ENCODE data around the gene TBL1Y. TPM values are rescaled to one million over a fixed set of nuclear protein-coding genes. Genes with fewer than 3 reads are reported as not detected.
"Not testable (repeated sequence)": the region's sequence is repeated elsewhere in the genome, so short reads cannot be mapped to it uniquely, and the experiment has no call there.

Gene TBL1Y
- polyA plus RNA-seq, 1 donor from 2014 or later = not detected

- H3F3A ChIP-seq (ENCODE audit: insufficient read depth, low read length, poor library complexity, severe bottlenecking) = no peaks in the 10 kb centered on the region
- H3K27me3 ChIP-seq (ENCODE audit: insufficient read depth, low read depth, low read length) = no peaks in the 10 kb centered on the region
- H3K27ac ChIP-seq (ENCODE audit: low read length) = no peak overlapping the region
- no peak overlapping the region for H3K9ac ChIP-seq (ENCODE audit: low read length)
- no peak overlapping the region for H2AFZ ChIP-seq (ENCODE audit: low read depth, low read length)
- no peak overlapping the region for H3K4me2 ChIP-seq (ENCODE audit: low read length)
- H3K36me3 ChIP-seq (ENCODE audit: insufficient read depth, low read length) = no peaks in the 10 kb centered on the region
- H3K4me3 ChIP-seq (ENCODE audit: low read length) = no peak overlapping the region
- no peak for TF ChIP-seq TAF1 (IDR thresholded peaks at IDR 0.05; ENCODE audit: low read depth)
- TF ChIP-seq EZH2 (IDR thresholded peaks at IDR 0.05; ENCODE audit: borderline replicate concordance, insufficient read depth, low read length, poor library complexity, severe bottlenecking) = no peak
- TF ChIP-seq EP300 (conservative IDR thresholded peaks at IDR 0.05; ENCODE audit: poor library complexity, severe bottlenecking) = no peak
- TF ChIP-seq SMC3 (conservative IDR thresholded peaks at IDR 0.05; ENCODE audit: poor library complexity) = no peak
- TF ChIP-seq CTCF (IDR thresholded peaks at IDR 0.05; ENCODE audit: poor library complexity, severe bottlenecking) = no peak
- no peak for TF ChIP-seq POLR2AphosphoS5 (IDR thresholded peaks at IDR 0.05)
- H3K9me2 ChIP-seq (ENCODE audit: insufficient read depth, low read length) = no peaks in the 10 kb centered on the region
- H3K79me2 ChIP-seq (replicated peaks; ENCODE audit: insufficient read depth, low read length) = no peaks in the 10 kb centered on the region
- no peaks in the 10 kb centered on the region for H3K9me3 ChIP-seq (ENCODE audit: low read length)
- no peaks in the 10 kb centered on the region for H4K20me1 ChIP-seq (ENCODE audit: insufficient read depth)
Observed at GRCh38 chrY:7040662-7041061, 130.2 kb downstream of the TBL1Y start.

DNA sequence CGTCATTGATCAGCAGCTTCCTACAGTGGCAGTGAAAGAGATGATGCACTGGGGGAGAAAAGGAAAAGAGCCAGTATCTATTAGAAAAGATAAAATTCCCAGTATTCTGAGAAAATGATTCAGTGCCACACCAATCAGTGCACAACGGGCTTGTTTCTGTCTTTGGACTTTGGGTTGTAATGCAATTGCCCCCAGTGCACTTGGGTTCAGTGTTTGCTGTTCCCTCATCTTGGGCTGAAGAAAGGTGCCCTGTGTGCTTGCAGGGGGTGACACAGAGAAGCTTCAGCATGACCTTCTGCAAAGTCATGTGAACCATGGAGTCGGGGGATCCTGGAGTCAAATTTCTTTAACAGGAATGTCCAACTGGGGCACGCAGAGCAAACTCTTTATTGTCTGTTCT, 131.5 kb downstream of the TBL1Y start:
- H3K27ac ChIP-seq (ENCODE audit: low read length) = no peak overlapping the region
- H3K36me3 ChIP-seq (ENCODE audit: insufficient read depth, low read length) = no peaks in the 10 kb centered on the region
- H3K27me3 ChIP-seq (ENCODE audit: insufficient read depth, low read depth, low read length) = no peaks in the 10 kb centered on the region
- no peak overlapping the region for H3K4me3 ChIP-seq (ENCODE audit: low read length)
- no peaks in the 10 kb centered on the region for H3K79me2 ChIP-seq (replicated peaks; ENCODE audit: insufficient read depth, low read length)
- no peak for TF ChIP-seq TAF1 (IDR thresholded peaks at IDR 0.05; ENCODE audit: low read depth)
- TF ChIP-seq CTCF (IDR thresholded peaks at IDR 0.05; ENCODE audit: poor library complexity, severe bottlenecking) = no peak
- no peak for TF ChIP-seq MXI1 (conservative IDR thresholded peaks at IDR 0.05; ENCODE audit: poor library complexity, severe bottlenecking)
- TF ChIP-seq EP300 (conservative IDR thresholded peaks at IDR 0.05; ENCODE audit: poor library complexity, severe bottlenecking) = no peak
- TF ChIP-seq POLR2AphosphoS5 (IDR thresholded peaks at IDR 0.05) = no peak
- TF ChIP-seq EZH2 (IDR thresholded peaks at IDR 0.05; ENCODE audit: borderline replicate concordance, insufficient read depth, low read length, poor library complexity, severe bottlenecking) = no peak
- TF ChIP-seq, protein P1, sequence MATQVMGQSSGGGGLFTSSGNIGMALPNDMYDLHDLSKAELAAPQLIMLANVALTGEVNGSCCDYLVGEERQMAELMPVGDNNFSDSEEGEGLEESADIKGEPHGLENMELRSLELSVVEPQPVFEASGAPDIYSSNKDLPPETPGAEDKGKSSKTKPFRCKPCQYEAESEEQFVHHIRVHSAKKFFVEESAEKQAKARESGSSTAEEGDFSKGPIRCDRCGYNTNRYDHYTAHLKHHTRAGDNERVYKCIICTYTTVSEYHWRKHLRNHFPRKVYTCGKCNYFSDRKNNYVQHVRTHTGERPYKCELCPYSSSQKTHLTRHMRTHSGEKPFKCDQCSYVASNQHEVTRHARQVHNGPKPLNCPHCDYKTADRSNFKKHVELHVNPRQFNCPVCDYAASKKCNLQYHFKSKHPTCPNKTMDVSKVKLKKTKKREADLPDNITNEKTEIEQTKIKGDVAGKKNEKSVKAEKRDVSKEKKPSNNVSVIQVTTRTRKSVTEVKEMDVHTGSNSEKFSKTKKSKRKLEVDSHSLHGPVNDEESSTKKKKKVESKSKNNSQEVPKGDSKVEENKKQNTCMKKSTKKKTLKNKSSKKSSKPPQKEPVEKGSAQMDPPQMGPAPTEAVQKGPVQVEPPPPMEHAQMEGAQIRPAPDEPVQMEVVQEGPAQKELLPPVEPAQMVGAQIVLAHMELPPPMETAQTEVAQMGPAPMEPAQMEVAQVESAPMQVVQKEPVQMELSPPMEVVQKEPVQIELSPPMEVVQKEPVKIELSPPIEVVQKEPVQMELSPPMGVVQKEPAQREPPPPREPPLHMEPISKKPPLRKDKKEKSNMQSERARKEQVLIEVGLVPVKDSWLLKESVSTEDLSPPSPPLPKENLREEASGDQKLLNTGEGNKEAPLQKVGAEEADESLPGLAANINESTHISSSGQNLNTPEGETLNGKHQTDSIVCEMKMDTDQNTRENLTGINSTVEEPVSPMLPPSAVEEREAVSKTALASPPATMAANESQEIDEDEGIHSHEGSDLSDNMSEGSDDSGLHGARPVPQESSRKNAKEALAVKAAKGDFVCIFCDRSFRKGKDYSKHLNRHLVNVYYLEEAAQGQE (IDR thresholded peaks at IDR 0.05; ENCODE audit: borderline replicate concordance) = no peak
- no peak for TF ChIP-seq SMC3 (conservative IDR thresholded peaks at IDR 0.05; ENCODE audit: poor library complexity)
- TF ChIP-seq RAD21 (conservative IDR thresholded peaks at IDR 0.05) = no peak
- H2AFZ ChIP-seq (ENCODE audit: low read depth, low read length) = no peak overlapping the region
- no peaks in the 10 kb centered on the region for H3K9me2 ChIP-seq (ENCODE audit: insufficient read depth, low read length)
- H3F3A ChIP-seq (ENCODE audit: insufficient read depth, low read length, poor library complexity, severe bottlenecking) = no peaks in the 10 kb centered on the region
- no peak overlapping the region for H3K4me2 ChIP-seq (ENCODE audit: low read length)
- no peaks in the 10 kb centered on the region for H4K20me1 ChIP-seq (ENCODE audit: insufficient read depth)
- no peaks in the 10 kb centered on the region for H3K9me3 ChIP-seq (ENCODE audit: low read length)
- H3K9ac ChIP-seq (ENCODE audit: low read length) = no peak overlapping the region

- not testable (repeated sequence) for H3K4me2 ChIP-seq (ENCODE audit: low read length); H3K79me2 ChIP-seq (replicated peaks; ENCODE audit: insufficient read depth, low read length); H3K4me3 ChIP-seq (ENCODE audit: low read length); H3K27ac ChIP-seq (ENCODE audit: low read length); H3K9ac ChIP-seq (ENCODE audit: low read length); H4K20me1 ChIP-seq (ENCODE audit: insufficient read depth); H3F3A ChIP-seq (ENCODE audit: insufficient read depth, low read length, poor library complexity, severe bottlenecking); H3K36me3 ChIP-seq (ENCODE audit: insufficient read depth, low read length); H2AFZ ChIP-seq (ENCODE audit: low read depth, low read length); H3K27me3 ChIP-seq (ENCODE audit: insufficient read depth, low read depth, low read length); H3K9me3 ChIP-seq (ENCODE audit: low read length); H3K9me2 ChIP-seq (ENCODE audit: insufficient read depth, low read length)
Observed at GRCh38 chrY:7052461-7052860, 142.0 kb downstream of the TBL1Y start.

Measured in neural cell (in vitro differentiated cells).